ENCODE measurements around the gene ACO1. TPM values are rescaled to one million over a fixed set of nuclear protein-coding genes. Genes with fewer than 3 reads are reported as not detected.

The ACO1 gene
- polyA plus RNA-seq, 1 donor (not counting 4 experiments of a cell fraction or from before 2014, with no cell fraction given) = 29.2 TPM

- peaks cover 21% of the 10 kb centered on the region for H3K4me1 ChIP-seq (ENCODE audit: control insufficient read depth, extremely low read depth, insufficient read depth, low read length)
- peaks cover 5% of the 10 kb centered on the region for H3K79me2 ChIP-seq (ENCODE audit: control insufficient read depth, insufficient read depth, low read length)
- TF ChIP-seq, protein P1, sequence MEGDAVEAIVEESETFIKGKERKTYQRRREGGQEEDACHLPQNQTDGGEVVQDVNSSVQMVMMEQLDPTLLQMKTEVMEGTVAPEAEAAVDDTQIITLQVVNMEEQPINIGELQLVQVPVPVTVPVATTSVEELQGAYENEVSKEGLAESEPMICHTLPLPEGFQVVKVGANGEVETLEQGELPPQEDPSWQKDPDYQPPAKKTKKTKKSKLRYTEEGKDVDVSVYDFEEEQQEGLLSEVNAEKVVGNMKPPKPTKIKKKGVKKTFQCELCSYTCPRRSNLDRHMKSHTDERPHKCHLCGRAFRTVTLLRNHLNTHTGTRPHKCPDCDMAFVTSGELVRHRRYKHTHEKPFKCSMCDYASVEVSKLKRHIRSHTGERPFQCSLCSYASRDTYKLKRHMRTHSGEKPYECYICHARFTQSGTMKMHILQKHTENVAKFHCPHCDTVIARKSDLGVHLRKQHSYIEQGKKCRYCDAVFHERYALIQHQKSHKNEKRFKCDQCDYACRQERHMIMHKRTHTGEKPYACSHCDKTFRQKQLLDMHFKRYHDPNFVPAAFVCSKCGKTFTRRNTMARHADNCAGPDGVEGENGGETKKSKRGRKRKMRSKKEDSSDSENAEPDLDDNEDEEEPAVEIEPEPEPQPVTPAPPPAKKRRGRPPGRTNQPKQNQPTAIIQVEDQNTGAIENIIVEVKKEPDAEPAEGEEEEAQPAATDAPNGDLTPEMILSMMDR (optimal IDR thresholded peaks at IDR 0.05 in 1 of 3, IDR thresholded peaks at IDR 0.05 in 1 of 3, conservative IDR thresholded peaks at IDR 0.05 in 1 of 3; ENCODE audit: extremely low read depth in 1 of 3, insufficient read depth in 2 of 3, low read length in 3 of 3) = no peak
- no peak for TF ChIP-seq EZH2 (IDR thresholded peaks at IDR 0.05; ENCODE audit: low read length)
- FAIRE-seq = no peak
- no peaks in the 10 kb centered on the region for H3K9me1 ChIP-seq (ENCODE audit: control insufficient read depth, extremely low read depth, insufficient read depth, low read length)
- no peak overlapping the region for H3K9ac ChIP-seq (ENCODE audit: control insufficient read depth, extremely low read depth, insufficient read depth, low read length)
- no peaks in the 10 kb centered on the region for H3K36me3 ChIP-seq (ENCODE audit: control insufficient read depth in 2 of 2, extremely low read depth in 1 of 2, insufficient read depth in 2 of 2, low read length in 2 of 2)
- no peaks in the 10 kb centered on the region for H3K9me3 ChIP-seq (ENCODE audit: control insufficient read depth, low read depth, low read length)
- no peak overlapping the region for H2AFZ ChIP-seq (ENCODE audit: control insufficient read depth, low read length)
- no peaks in the 10 kb centered on the region for H3K27me3 ChIP-seq (ENCODE audit: control insufficient read depth, extremely low read depth, insufficient read depth, low read length)
- H4K20me1 ChIP-seq (ENCODE audit: control insufficient read depth, extremely low read depth, insufficient read depth, low read length) = no peaks in the 10 kb centered on the region
- H3K27ac ChIP-seq (ENCODE audit: control insufficient read depth, insufficient read depth, low read length) = no peak overlapping the region
- DNase-seq (ENCODE audit: low read depth, low spot score) = no peak
- dilution Hi-C loops (cut with MboI; ENCODE audit: extremely low pct_ligation_motif_present, low sequenced_read_pairs) = no loop called here
- H3K4me2 ChIP-seq (ENCODE audit: control insufficient read depth, extremely low read depth, insufficient read depth, low read depth, low read length) = no peak overlapping the region
- H3K4me3 ChIP-seq (ENCODE audit: control insufficient read depth in 2 of 3, extremely low read depth in 1 of 3, insufficient read depth in 2 of 3, low read depth in 1 of 3, low read length in 3 of 3) = no peak overlapping the region
Measured at GRCh38 chr9:32398207-32398606, 13.8 kb downstream of the ACO1 start.

GRCh38 chr9:32399110-32399815 lies 14.8 kb downstream of the ACO1 start:
- Histone ChIP-seq H2AFZ (ENCODE audit: control insufficient read depth, low read length) (no peak overlapping the region), H3K4me3 (ENCODE audit: control insufficient read depth in 2 of 3, extremely low read depth in 1 of 3, insufficient read depth in 2 of 3, low read depth in 1 of 3, low read length in 3 of 3) (no peak overlapping the region), H3K27ac (ENCODE audit: control insufficient read depth, insufficient read depth, low read length) (no peak overlapping the region), H3K9me3 (ENCODE audit: control insufficient read depth, low read depth, low read length) (no peaks in the 10 kb centered on the region), H4K20me1 (ENCODE audit: control insufficient read depth, extremely low read depth, insufficient read depth, low read length) (no peaks in the 10 kb centered on the region), H3K4me2 (ENCODE audit: control insufficient read depth, extremely low read depth, insufficient read depth, low read depth, low read length) (no peak overlapping the region), H3K36me3 (ENCODE audit: control insufficient read depth in 2 of 2, extremely low read depth in 1 of 2, insufficient read depth in 2 of 2, low read length in 2 of 2) (no peaks in the 10 kb centered on the region), H3K4me1 (ENCODE audit: control insufficient read depth, extremely low read depth, insufficient read depth, low read length) (peaks cover 21% of the 10 kb centered on the region), H3K79me2 (ENCODE audit: control insufficient read depth, insufficient read depth, low read length) (peaks cover 5% of the 10 kb centered on the region), H3K9ac (ENCODE audit: control insufficient read depth, extremely low read depth, insufficient read depth, low read length) (no peak overlapping the region), H3K9me1 (ENCODE audit: control insufficient read depth, extremely low read depth, insufficient read depth, low read length) (no peaks in the 10 kb centered on the region), H3K27me3 (ENCODE audit: control insufficient read depth, extremely low read depth, insufficient read depth, low read length) (no peaks in the 10 kb centered on the region)
- TF ChIP-seq, protein P1 (optimal IDR thresholded peaks at IDR 0.05 in 1 of 3, IDR thresholded peaks at IDR 0.05 in 1 of 3, conservative IDR thresholded peaks at IDR 0.05 in 1 of 3; ENCODE audit: extremely low read depth in 1 of 3, insufficient read depth in 2 of 3, low read length in 3 of 3) = no peak
- TF ChIP-seq EZH2 (IDR thresholded peaks at IDR 0.05; ENCODE audit: low read length) = no peak
- FAIRE-seq = no peak
- no peak for DNase-seq (ENCODE audit: low read depth, low spot score)
- dilution Hi-C loops (cut with MboI; ENCODE audit: extremely low pct_ligation_motif_present, low sequenced_read_pairs) = no loop called here

Measured in keratinocyte (primary cell).